Measurements from ENCODE around the gene ORM1.

- TF ChIP-seq, protein P1, sequence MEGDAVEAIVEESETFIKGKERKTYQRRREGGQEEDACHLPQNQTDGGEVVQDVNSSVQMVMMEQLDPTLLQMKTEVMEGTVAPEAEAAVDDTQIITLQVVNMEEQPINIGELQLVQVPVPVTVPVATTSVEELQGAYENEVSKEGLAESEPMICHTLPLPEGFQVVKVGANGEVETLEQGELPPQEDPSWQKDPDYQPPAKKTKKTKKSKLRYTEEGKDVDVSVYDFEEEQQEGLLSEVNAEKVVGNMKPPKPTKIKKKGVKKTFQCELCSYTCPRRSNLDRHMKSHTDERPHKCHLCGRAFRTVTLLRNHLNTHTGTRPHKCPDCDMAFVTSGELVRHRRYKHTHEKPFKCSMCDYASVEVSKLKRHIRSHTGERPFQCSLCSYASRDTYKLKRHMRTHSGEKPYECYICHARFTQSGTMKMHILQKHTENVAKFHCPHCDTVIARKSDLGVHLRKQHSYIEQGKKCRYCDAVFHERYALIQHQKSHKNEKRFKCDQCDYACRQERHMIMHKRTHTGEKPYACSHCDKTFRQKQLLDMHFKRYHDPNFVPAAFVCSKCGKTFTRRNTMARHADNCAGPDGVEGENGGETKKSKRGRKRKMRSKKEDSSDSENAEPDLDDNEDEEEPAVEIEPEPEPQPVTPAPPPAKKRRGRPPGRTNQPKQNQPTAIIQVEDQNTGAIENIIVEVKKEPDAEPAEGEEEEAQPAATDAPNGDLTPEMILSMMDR (IDR thresholded peaks at IDR 0.05): no peak
- TF ChIP-seq POLR2A (IDR thresholded peaks at IDR 0.05): no peak
Observed at GRCh38 chr9:114330636-114331035, 7.7 kb downstream of the ORM1 start.
